NCI-H2107 treated with DMSO at 0.1 percent for 48 hours (cell line): ENCODE results near the gene PGAP3.
"Not testable (repeated sequence)": the region's sequence is repeated elsewhere in the genome, so short reads cannot be mapped to it uniquely, and the experiment has no call there.

Experiments
- DNase-seq: peaks from one replicate; lab custom pipeline; 2025; ENCODE audit not compliant: unreplicated experiment; lab: John Stamatoyannopoulos, UW

The PGAP3 gene

DNA sequence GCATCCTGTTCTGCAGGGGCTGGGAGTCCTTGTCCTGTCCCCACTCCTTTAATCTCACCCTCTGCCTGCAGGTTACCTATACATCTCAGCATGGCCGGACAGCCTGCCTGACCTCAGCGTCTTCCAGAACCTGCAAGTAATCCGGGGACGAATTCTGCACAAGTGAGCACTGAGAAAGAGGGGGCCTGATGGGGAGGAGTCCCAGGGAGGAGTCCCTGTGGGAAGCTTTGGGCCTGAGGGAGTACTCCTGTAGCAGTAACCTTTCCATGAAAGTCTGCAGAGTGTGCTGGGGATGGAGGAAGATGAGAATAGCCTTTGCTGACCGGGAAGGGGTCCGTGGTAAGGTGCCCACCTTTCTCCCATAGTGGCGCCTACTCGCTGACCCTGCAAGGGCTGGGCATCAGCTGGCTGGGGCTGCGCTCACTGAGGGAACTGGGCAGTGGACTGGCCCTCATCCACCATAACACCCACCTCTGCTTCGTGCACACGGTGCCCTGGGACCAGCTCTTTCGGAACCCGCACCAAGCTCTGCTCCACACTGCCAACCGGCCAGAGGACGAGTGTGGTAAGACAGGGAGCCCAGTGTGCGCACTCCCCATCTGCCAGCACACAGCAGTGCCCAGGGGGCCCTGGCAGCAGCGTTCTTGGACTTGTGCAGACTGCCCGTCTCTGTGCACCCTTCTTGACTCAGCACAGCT is 27.7 kb upstream of the PGAP3 start:
- DNase-seq = no peak

DNA sequence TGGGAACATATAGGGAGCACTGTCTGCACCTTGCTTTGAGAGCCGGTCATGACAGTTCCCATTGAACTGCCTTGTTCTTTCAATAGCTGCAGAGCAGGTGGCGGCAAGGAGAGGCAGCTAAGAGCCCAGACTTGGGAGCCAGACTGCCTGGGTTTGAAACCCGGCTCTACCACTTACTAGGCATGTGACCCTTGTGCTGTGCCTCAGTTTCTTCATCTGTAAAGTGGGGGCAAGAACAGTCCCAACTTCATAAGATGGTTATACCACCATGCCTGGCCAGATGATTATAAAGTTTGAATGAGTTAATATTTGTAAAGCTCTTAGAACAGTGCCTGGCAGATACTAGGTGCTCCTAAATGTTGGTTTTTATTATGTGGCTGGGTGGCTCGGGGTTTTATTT is 26.4 kb upstream of the PGAP3 start:
- DNase-seq = no peak

DNA sequence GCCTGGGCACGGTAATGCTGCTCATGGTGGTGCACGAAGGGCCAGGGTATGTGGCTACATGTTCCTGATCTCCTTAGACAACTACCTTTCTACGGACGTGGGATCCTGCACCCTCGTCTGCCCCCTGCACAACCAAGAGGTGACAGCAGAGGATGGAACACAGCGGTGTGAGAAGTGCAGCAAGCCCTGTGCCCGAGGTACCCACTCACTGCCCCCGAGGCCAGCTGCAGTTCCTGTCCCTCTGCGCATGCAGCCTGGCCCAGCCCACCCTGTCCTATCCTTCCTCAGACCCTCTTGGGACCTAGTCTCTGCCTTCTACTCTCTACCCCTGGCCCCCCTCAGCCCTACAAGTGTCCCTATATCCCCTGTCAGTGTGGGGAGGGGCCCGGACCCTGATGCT is 24.0 kb upstream of the PGAP3 start:
- no peak for DNase-seq

DNA sequence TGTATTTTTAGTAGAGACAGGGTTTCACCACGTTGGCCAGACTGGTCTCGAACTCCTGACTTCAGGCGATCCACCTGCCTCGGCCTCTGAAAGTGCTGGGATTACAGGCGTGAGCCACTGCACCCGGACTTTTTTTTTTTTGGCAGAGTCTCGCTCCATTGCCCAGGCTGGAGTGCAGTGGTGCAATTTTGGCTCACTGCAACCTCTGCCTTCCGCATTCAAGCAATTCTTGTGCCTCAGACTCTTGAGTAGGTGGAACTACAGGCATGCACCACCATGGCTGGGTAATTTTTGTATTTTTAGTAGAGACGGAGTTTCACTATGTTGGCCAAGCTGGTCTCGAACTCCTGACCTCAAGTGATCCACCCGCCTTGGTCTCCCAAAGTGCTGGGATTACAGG is 23.2 kb upstream of the PGAP3 start:
- DNase-seq = not testable (repeated sequence)

DNA sequence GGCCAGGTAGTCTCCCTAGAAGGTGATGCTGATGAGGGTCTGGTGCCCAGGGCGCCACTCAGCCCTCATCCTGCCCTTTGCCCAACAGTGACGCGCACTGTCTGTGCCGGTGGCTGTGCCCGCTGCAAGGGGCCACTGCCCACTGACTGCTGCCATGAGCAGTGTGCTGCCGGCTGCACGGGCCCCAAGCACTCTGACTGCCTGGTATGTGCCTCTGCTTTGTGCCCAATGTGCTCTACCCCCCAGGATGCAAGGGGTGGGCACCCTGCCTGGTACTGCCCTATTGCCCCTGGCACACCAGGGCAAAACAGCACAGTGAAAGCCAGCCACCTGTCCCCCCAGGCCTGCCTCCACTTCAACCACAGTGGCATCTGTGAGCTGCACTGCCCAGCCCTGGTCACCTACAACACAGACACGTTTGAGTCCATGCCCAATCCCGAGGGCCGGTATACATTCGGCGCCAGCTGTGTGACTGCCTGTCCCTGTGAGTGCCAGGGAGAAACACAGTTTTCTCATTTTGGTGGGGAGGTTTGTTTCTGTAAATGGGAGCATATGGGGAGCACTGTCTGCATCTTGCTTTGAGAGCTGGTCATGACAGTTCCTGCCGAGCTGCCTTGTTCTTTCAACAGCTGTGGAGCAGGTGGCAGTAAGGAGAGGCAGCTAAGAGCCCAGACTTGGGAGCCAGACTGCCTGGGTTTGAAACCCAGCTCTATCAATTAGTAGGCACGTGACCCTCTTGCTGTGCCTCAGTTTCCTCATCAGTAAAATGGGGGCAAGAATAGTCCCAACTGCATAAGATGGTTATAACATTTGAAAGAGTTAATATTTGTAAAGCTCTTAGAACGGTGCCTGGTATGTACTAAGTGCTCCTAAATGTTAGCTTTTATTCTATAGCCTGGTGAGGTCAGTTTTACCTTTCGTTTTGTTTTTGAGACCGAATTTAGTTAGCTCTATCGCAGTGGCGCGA is 22.4 kb upstream of the PGAP3 start:
- no peak for DNase-seq

DNA sequence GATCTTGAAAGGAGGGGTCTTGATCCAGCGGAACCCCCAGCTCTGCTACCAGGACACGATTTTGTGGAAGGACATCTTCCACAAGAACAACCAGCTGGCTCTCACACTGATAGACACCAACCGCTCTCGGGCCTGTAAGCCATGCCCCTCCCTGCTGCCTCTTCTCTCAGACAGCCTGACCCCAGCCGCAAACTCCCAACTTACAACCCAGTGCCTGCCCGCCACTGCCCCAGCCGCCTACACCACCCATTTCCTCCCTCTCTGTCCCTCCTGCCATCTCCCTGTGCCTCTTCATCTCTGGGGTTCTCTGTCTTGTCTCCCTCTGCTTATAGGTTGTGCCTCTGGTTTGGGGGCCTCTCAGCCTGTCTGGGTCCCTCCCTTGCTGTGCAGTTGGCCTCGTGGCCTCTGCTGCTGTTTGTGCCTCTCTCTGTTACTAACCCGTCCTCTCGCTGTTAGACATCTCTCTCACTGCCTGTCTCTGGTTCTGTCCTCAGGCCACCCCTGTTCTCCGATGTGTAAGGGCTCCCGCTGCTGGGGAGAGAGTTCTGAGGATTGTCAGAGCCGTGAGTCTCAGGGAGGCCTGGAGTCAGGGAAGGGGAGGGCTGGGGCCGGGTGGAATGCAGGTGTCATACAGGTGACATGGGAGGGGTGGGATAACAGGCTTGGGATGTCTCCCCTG is 21.6 kb upstream of the PGAP3 start:
- DNase-seq = no peak

DNA sequence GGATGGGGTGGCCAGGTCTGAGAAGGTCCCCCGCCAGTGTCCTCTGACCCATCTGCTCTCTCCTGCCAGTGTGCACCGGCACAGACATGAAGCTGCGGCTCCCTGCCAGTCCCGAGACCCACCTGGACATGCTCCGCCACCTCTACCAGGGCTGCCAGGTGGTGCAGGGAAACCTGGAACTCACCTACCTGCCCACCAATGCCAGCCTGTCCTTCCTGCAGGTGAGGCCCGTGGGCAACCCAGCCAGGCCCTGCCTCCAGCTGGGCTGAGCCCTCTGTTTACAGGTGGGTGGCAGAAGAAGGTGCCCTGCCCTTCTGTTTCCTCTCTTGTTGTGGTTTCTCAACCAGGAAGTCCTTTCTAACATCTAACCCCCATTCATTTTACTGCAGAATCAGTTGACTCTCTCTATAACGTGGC is 19.1 kb upstream of the PGAP3 start:
- no peak for DNase-seq

DNA sequence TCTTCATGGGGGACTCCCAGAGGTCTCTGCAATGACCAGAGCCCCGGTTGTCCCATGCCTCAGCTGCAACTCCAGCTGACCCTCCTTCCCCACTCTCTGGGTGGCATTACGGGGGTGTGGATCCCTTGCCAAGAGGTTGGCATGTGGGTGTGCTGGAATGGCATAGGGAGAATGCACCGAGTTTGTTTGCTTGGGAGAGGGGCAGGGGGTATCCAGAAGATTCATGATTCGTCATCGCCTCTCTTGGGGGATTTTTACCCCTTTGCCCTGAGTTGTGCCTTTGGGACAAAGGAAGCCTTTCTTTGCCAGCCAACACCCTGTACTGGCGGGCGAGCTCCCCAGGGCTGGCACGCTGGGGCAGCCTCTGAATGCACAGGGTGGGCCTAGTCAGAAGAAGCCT is 18.5 kb upstream of the PGAP3 start:
- no peak for DNase-seq

DNA sequence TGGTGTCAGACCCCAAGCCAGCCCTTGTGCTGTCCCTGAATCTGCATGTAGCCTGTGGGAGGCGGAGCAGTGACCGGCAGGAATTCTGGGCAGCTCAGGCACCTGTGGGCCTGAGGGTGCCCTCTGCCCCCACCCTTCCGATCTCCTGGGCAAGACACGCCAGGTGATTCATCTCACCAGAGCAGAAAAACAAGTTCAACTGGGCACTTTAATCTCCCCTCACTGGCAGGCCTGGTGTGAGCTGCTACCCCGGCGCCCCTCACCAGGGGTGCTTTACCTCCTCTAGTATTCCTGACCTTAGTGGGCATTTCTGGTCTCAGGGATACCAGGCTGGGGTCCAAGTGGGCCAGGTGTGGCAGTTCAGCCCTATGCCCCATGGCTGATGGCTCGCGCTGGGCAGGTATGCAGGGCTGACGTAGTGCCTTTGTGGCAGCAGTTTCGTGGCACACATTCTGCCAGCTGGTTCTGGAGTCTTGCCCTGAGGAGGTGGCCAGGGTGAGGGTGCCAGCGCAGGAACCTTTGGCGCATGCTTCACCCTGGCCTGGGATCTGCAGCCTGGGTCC is 18.0 kb upstream of the PGAP3 start:
- DNase-seq = no peak

DNA sequence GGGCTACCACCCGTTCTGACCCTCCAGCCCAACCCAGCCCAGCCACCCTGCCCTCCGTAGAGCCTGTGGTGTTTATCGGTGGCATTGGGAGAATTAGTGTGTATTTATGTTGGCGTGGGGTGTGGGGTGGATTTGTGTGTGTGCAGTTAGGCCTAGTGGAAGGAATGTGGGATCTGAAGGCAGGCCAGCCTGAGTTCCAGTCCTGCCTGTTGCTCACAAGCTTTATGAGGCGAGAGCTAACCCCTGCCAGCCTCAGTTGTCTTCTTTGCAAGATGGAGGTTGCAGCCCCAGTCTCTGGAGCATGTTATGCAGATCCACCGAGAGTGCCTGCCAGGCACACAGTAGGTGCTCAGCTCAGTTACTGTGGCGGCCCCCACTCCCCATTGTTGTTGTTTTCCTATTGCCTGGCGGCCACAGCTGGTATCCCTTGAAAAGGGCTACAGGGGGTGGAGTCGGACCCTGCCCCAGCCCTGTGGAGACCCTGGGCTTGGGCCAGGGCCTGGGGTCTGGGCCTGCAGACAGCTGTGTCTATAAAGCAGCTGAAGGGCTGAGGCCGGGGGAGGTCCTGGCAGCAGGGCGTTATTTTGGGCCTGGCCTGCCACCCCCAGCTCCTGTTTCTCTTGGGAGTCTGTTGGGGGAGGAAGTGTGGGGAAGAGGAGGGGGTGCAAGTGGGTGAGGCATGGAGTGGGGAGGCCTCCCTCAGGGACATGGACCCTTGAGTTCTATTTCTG is 17.1 kb upstream of the PGAP3 start:
- no peak for DNase-seq

DNA sequence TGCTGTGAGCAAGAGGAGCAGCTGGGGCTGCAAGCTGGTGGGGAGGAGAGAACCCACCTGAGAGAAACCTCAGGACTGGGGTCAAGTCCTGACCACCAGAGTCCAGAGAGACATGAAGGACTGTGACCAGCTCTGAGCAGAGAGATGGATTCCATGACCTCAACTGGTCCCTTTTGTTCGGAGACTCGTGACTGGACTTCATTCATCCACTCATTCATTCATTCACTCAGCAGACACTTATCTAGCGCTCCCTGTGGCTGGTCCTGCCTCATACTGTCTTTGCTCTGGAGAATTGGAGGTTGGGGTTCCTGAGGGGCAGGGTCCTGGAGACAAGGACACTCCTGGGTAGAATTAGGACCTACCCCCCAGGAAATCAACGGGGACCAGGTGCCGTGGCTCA is 16.1 kb upstream of the PGAP3 start:
- DNase-seq = no peak

DNA sequence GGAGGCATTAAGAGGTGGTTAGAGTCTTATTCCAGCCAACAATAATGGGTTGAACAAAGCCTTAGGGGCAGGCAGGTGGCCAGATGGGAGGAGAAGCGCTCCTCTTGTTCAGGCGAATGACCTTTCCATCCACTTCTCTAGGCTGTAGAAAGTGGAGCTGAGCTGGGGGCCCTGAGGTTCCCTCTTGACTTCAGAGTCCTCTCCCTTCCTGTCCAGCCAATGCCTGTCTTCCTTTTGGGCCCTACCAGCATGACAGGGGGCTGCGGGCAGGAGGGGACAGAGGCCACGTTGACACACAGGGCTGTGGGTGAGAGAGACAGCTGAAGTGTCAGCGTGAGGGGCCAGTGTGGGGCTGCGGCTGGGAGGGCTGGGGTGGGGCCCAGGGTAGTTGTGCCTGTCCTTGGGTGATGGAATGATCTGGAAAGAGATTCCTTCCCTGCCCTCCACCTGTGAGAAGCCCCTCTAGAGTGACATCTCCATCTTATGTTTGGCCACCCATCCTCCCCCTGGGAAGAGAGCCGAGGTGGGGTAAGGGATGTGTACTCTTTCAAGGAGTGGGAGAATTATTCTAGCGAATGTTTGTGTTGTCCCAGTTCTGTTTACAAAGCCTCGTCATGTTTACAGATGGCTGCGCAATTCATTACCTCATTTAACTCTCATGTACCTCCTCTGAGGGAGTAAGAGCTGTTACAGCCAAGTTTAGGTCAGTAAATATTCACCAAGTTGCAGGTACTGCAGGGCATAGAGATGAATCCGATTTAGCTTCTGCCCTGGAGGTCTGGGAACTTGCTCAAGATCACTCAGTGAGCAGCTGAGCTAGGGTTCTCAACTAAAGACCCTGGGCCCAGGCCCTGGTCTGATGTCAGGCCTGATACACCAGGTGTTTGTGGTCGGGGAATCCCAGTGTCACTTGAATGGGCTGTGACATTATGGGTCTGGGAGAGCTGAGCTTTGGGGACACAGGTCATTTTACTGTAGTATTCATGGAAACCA is 15.3 kb upstream of the PGAP3 start:
- DNase-seq = no peak

DNA sequence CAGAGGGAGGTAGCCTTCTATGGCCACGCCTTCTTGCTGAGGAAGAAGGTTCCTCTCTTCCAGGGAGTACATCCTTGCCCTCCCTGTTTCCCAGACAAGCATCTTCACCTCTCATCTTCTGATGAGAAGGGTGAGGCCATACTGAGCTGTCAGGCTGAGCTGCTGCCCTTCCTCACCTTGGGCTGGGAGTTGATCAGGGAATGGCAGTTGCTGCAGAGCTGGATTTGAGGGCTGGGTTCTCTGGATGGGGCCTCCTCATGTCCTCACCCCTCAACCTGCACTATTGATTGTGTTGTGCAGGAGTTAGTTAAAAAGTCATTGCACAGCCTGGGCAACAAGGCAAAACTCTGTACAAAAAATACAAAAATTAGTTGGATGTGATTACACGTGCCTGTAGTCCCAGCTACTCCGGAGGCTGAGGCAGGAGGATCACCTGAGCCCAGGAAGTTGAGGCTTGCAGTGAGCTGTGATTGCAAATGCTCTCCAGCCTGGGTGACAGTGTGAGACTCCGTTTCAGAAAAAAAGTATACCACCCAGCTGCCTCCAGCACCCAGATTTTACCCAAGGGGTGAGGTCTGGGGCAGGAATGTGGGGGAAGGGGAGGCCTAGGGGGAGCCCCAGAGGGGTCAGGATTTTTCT is 14.0 kb upstream of the PGAP3 start:
- no peak for DNase-seq

DNA sequence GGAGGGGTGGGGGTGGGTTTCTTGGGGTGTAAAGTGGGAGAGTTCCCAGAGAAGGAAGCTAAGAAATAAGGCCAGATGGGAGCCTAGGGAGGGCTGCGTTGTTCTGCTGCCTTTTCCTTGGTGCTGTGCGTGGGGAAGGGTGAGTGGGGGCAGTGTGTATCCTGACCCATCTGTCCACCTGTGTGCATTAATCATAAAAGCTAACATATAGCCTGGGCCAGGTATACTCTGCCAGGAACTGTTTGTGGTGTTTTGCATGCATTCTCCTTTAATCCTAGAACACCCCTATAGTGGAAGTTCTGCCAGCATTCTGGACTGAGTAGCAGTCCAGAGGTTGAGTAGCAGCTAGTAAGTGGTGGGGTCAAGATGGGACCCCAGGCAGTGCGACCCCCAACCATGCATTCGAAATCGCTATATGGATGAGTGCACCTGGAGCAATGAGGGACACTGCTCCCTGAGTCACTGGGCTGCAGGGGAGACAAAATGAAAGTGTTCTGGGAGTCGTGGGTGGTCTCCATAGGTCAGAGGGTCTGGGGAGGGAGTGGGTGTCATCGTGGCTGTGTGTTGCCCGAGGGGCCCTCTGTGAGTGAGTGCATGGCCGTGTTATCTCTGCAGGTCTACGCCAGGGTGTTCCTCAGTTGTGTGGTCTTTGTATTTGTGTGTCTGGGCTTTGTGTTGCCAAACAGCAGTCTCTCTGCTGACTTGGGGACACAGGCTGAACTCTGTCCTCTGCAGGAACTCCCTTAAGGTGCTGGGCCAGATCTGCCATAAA is 13.3 kb upstream of the PGAP3 start:
- DNase-seq = no peak

DNA sequence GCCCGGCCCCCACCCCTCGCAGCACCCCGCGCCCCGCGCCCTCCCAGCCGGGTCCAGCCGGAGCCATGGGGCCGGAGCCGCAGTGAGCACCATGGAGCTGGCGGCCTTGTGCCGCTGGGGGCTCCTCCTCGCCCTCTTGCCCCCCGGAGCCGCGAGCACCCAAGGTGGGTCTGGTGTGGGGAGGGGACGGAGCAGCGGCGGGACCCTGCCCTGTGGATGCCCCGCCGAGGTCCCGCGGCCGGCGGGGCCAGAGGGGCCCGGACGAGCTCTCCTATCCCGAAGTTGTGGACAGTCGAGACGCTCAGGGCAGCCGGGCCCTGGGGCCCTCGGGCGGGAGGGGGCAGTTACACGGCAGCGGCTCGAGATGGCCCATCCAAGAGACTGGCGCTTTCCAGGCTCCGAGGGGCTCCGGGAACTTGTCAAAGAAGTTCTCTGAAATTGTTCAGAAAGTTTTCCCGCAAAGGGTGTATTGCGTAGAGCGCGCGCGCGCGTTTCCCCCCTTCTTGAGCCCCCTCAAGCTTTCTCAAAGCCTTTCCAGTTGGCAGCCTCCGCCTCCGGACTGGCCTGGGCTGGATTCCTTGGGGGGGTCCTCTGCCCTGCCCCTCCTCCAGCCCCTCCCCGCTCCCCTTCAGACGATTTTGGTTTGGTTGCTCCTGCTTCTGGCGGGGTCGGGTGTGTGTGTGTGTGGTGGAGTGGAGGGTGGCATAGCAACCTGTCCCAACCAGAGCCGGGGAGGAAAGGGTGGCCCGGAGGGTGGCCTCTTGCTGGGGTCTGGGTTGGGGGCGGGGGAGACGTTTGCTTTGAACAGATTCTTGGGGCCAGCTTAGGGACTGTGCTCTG is 12.5 kb upstream of the PGAP3 start:
- no peak for DNase-seq

DNA sequence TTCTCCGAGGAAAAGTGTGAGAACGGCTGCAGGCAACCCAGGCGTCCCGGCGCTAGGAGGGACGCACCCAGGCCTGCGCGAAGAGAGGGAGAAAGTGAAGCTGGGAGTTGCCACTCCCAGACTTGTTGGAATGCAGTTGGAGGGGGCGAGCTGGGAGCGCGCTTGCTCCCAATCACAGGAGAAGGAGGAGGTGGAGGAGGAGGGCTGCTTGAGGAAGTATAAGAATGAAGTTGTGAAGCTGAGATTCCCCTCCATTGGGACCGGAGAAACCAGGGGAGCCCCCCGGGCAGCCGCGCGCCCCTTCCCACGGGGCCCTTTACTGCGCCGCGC is 11.9 kb upstream of the PGAP3 start, which contains the start of gene ERBB2:
TSS of gene ERBB2 (plus strand) at position 247 of the 330 bp plus-strand sequence. CDS start 175 bp downstream, outside the sequence.
- no peak for DNase-seq

DNA sequence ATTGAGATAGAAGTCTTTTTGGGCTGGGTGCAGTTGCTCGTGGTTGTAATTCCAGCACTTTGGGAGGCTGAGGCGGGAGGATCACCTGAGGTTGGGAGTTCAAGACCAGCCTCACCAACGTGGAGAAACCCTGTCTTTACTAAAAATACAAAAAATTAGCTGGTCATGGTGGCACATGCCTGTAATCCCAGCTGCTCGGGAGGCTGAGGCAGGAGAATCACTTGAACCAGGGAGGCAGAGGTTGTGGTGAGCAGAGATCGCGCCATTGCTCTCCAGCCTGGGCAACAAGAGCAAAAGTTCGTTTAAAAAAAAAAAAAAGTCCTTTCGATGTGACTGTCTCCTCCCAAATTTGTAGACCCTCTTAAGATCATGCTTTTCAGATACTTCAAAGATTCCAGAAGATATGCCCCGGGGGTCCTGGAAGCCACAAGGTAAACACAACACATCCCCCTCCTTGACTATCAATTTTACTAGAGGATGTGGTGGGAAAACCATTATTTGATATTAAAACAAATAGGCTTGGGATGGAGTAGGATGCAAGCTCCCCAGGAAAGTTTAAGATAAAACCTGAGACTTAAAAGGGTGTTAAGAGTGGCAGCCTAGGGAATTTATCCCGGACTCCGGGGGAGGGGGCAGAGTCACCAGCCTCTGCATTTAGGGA is 11.4 kb upstream of the PGAP3 start:
- DNase-seq = not testable (repeated sequence)
